ENCODE results near the gene PDLIM5.
A peak's percentile ranks its signal among the peaks of the same experiment; 100 is the strongest.

Gene PDLIM5

GRCh38 chr4:94527556-94528233 lies 76.0 kb downstream of the PDLIM5 start (continued):
- no peak for TF ChIP-seq GLIS3 (CRISPR knock-in tag; IDR thresholded peaks at IDR 0.05)
- no peak for TF ChIP-seq ZNF8 (CRISPR knock-in tag; IDR thresholded peaks at IDR 0.05)
- no peak for TF ChIP-seq RARB (CRISPR knock-in tag; IDR thresholded peaks at IDR 0.05)

GRCh38 chr4:94528792-94529451 lies 77.2 kb downstream of the PDLIM5 start:
- TF ChIP-seq CSRNP3 (CRISPR knock-in tag; IDR thresholded peaks at IDR 0.05) (no peak), ESRRG (CRISPR knock-in tag; IDR thresholded peaks at IDR 0.05) (no peak), GLIS3 (CRISPR knock-in tag; IDR thresholded peaks at IDR 0.05) (no peak), CSDC2 (CRISPR knock-in tag; IDR thresholded peaks at IDR 0.05) (no peak), BACH2 (CRISPR knock-in tag; IDR thresholded peaks at IDR 0.05; ENCODE audit: borderline replicate concordance) (no peak), OSR1 (CRISPR knock-in tag; IDR thresholded peaks at IDR 0.05) (no peak), TCF4 (CRISPR knock-in tag; IDR thresholded peaks at IDR 0.05; ENCODE audit: borderline replicate concordance) (no peak), ZNF565 (CRISPR knock-in tag; conservative IDR thresholded peaks at IDR 0.05; ENCODE audit: low read depth) (no peak), ZFP3 (CRISPR knock-in tag; IDR thresholded peaks at IDR 0.05) (no peak), RARB (CRISPR knock-in tag; IDR thresholded peaks at IDR 0.05) (no peak)
- ATAC-seq = no peak

GRCh38 chr4:94530073-94530472 lies 78.3 kb downstream of the PDLIM5 start:
- TF ChIP-seq ZNF70 (CRISPR knock-in tag; IDR thresholded peaks at IDR 0.05) = no peak
- TF ChIP-seq ISL1 (CRISPR knock-in tag; IDR thresholded peaks at IDR 0.05) = peak; percentile 42
- ATAC-seq = no peak

- no peak for TF ChIP-seq RARB (CRISPR knock-in tag; IDR thresholded peaks at IDR 0.05)
- ATAC-seq = no peak
These were observed 80.4 kb downstream of the PDLIM5 start for GRCh38 chr4:94531991-94532789.

- TF ChIP-seq POU6F1 (CRISPR knock-in tag; IDR thresholded peaks at IDR 0.05; ENCODE audit: borderline replicate concordance, low read depth) = no peak
- TF ChIP-seq ZNF8 (CRISPR knock-in tag; IDR thresholded peaks at IDR 0.05) = no peak
- TF ChIP-seq ZNF565 (CRISPR knock-in tag; conservative IDR thresholded peaks at IDR 0.05; ENCODE audit: low read depth) = no peak
- TF ChIP-seq TCF4 (CRISPR knock-in tag; IDR thresholded peaks at IDR 0.05; ENCODE audit: borderline replicate concordance) = no peak
- ATAC-seq = no peak
These were observed 81.9 kb downstream of the PDLIM5 start for GRCh38 chr4:94533405-94534223.

- no peak; the same call in 2 of the 3 replicates for ATAC-seq
- TF ChIP-seq GLIS3 (CRISPR knock-in tag; IDR thresholded peaks at IDR 0.05) (no peak), CREB5 (CRISPR knock-in tag; IDR thresholded peaks at IDR 0.05; ENCODE audit: low read depth) (no peak), CSDC2 (CRISPR knock-in tag; IDR thresholded peaks at IDR 0.05) (no peak), TSHZ2 (CRISPR knock-in tag; IDR thresholded peaks at IDR 0.05) (no peak), PATZ1 (CRISPR knock-in tag; IDR thresholded peaks at IDR 0.05; ENCODE audit: borderline replicate concordance) (no peak), ZNF70 (CRISPR knock-in tag; IDR thresholded peaks at IDR 0.05) (no peak), SNAI2 (CRISPR knock-in tag; IDR thresholded peaks at IDR 0.05) (no peak), RARB (CRISPR knock-in tag; IDR thresholded peaks at IDR 0.05) (no peak)
These were observed 82.9 kb downstream of the PDLIM5 start for GRCh38 chr4:94534401-94535312.

All from SK-N-SH treated with all-trans-retinoic acid at 6 μM for 48 hours (cell line).